ENCODE results near the gene DSPP.

Gene DSPP

GRCh38 chr4:87584222-87584908, 24.0 kb upstream of the DSPP start:
- no peak overlapping the region for H3K4me3 ChIP-seq (ENCODE audit: control insufficient read depth, low read depth, low read length)
- DNase-seq (ENCODE audit: low read depth) = no peak
- TF ChIP-seq, protein P1, sequence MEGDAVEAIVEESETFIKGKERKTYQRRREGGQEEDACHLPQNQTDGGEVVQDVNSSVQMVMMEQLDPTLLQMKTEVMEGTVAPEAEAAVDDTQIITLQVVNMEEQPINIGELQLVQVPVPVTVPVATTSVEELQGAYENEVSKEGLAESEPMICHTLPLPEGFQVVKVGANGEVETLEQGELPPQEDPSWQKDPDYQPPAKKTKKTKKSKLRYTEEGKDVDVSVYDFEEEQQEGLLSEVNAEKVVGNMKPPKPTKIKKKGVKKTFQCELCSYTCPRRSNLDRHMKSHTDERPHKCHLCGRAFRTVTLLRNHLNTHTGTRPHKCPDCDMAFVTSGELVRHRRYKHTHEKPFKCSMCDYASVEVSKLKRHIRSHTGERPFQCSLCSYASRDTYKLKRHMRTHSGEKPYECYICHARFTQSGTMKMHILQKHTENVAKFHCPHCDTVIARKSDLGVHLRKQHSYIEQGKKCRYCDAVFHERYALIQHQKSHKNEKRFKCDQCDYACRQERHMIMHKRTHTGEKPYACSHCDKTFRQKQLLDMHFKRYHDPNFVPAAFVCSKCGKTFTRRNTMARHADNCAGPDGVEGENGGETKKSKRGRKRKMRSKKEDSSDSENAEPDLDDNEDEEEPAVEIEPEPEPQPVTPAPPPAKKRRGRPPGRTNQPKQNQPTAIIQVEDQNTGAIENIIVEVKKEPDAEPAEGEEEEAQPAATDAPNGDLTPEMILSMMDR (IDR thresholded peaks at IDR 0.05; ENCODE audit: control insufficient read depth, insufficient read depth, low read depth, low read length, missing control alignments) = no peak

- DNase-seq (ENCODE audit: low read depth) = peak; percentile 74
- TF ChIP-seq, protein P1 (IDR thresholded peaks at IDR 0.05; ENCODE audit: control insufficient read depth, insufficient read depth, low read depth, low read length, missing control alignments) = no peak
- no peak overlapping the region for H3K4me3 ChIP-seq (ENCODE audit: control insufficient read depth, low read depth, low read length)
Observed at GRCh38 chr4:87589531-87589930, 18.8 kb upstream of the DSPP start.

DNA sequence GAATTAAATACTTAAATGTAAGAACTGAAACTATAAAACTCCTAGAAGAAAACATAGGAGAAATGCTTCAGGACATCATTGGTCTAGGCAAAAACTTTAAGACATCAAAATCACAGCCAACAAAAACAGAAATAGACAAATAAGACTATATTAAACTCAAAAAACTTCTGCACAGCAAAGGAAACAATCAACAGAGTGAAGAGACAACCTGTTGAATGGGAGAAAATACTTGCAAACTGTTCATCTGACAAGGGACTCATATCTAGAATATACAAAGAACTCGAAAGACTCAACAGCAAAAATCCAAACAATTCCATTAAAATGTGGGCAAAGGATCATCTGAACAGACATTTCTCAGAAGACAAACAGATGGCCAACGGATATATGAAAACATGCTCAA, 16.2 kb upstream of the DSPP start:
- H3K4me3 ChIP-seq (ENCODE audit: control insufficient read depth, low read depth, low read length) = no peak overlapping the region
- DNase-seq (ENCODE audit: low read depth) = no peak
- TF ChIP-seq, protein P1 (IDR thresholded peaks at IDR 0.05; ENCODE audit: control insufficient read depth, insufficient read depth, low read depth, low read length, missing control alignments) = no peak

- TF ChIP-seq, protein P1 (IDR thresholded peaks at IDR 0.05; ENCODE audit: control insufficient read depth, insufficient read depth, low read depth, low read length, missing control alignments) = no peak
- no peak for DNase-seq (ENCODE audit: low read depth)
- H3K4me3 ChIP-seq (ENCODE audit: control insufficient read depth, low read depth, low read length) = no peak overlapping the region
Observed at GRCh38 chr4:87601361-87601760, 7.0 kb upstream of the DSPP start.

DNA sequence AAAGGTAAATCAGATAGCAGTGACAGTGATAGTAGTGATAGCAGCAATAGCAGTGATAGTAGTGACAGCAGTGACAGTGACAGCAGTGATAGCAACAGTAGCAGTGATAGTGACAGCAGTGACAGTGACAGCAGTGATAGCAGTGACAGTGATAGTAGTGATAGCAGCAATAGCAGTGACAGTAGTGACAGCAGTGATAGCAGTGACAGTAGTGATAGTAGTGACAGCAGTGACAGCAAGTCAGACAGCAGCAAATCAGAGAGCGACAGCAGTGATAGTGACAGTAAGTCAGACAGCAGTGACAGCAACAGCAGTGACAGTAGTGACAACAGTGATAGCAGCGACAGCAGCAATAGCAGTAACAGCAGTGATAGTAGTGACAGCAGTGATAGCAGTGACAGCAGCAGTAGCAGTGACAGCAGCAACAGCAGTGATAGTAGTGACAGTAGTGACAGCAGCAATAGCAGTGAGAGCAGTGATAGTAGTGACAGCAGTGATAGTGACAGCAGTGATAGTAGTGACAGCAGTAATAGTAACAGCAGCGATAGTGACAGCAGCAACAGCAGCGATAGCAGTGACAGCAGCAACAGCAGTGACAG, 6.1 kb downstream of the DSPP start:
- TF ChIP-seq, protein P1 (IDR thresholded peaks at IDR 0.05; ENCODE audit: control insufficient read depth, insufficient read depth, low read depth, low read length, missing control alignments) = no peak
- H3K4me3 ChIP-seq (ENCODE audit: control insufficient read depth, low read depth, low read length) = no peak overlapping the region
- no peak for DNase-seq (ENCODE audit: low read depth)

DNA sequence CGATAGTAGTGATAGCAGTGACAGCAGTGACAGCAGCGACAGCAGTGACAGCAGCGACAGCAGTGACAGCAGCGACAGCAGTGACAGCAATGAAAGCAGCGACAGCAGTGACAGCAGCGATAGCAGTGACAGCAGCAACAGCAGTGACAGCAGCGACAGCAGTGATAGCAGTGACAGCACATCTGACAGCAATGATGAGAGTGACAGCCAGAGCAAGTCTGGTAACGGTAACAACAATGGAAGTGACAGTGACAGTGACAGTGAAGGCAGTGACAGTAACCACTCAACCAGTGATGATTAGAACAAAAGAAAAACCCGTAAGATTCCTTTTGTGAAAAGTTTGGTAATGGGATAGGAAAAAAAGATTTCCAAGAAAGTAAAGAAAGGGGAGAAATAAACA, 7.9 kb downstream of the DSPP start:
- no peak for DNase-seq (ENCODE audit: low read depth)
- TF ChIP-seq, protein P1 (IDR thresholded peaks at IDR 0.05; ENCODE audit: control insufficient read depth, insufficient read depth, low read depth, low read length, missing control alignments) = no peak
- no peak overlapping the region for H3K4me3 ChIP-seq (ENCODE audit: control insufficient read depth, low read depth, low read length)
